ENCODE data around the gene TENT4B. TPM values are rescaled to one million over a fixed set of nuclear protein-coding genes. Genes with fewer than 3 reads are reported as not detected.
A peak's percentile ranks its signal among the peaks of the same experiment; 100 is the strongest.

Gene TENT4B
- total RNA-seq, 1 donor from 2014 or later, result 15.2 TPM

- H3K27me3 Mint-ChIP-seq (ENCODE audit: insufficient read depth, low read depth), result no peaks in the 10 kb centered on the region
- H3K79me2 ChIP-seq (ENCODE audit: low read depth), result peaks cover 15% of the 10 kb centered on the region
Observed at GRCh38 chr16:50207652-50208051, 54.5 kb downstream of the TENT4B start.

GRCh38 chr16:50208460-50208931 is 55.4 kb downstream of the TENT4B start:
- Mint-ChIP-seq H3K4me1 (peaks cover 38% of the 10 kb centered on the region), H3K27ac (no peak overlapping the region), H3K27me3 (ENCODE audit: insufficient read depth, low read depth) (no peaks in the 10 kb centered on the region), H3K4me3 (no peak overlapping the region), H3K9me3 (no peaks in the 10 kb centered on the region), H3K36me3 (no peaks in the 10 kb centered on the region)
- H2AFZ ChIP-seq (replicated peaks), result no peak overlapping the region
- peaks cover 23% of the 10 kb centered on the region for H4K20me1 ChIP-seq (ENCODE audit: low read depth)
- no peak for DNase-seq (ENCODE audit: low spot score)
- H3K27ac ChIP-seq, result peak overlapping the region; percentile 49
- no peak overlapping the region for H3K4me2 ChIP-seq
- no peak overlapping the region for H3K4me3 ChIP-seq
- H3F3A ChIP-seq (ENCODE audit: low read depth), result peaks cover 27% of the 10 kb centered on the region
- H3K9me3 ChIP-seq (ENCODE audit: low read depth), result no peaks in the 10 kb centered on the region
- H3K27me3 ChIP-seq, result no peaks in the 10 kb centered on the region
- TF ChIP-seq CTCF (IDR thresholded peaks at IDR 0.05), result no peak
- H3K4me1 ChIP-seq, result peaks cover 17% of the 10 kb centered on the region
- H3K9ac ChIP-seq, result no peak overlapping the region
- H3K79me2 ChIP-seq (ENCODE audit: low read depth), result peaks cover 10% of the 10 kb centered on the region
- no peaks in the 10 kb centered on the region for H3K36me3 ChIP-seq

More at GRCh38 chr16:50207652-50208051, 54.5 kb downstream of the TENT4B start:
- no peak overlapping the region for H3K4me3 Mint-ChIP-seq
- no peaks in the 10 kb centered on the region for H3K9me3 ChIP-seq (ENCODE audit: low read depth)
- no peak overlapping the region for H3K27ac Mint-ChIP-seq
- H3K27ac ChIP-seq, result no peak overlapping the region
- no peaks in the 10 kb centered on the region for H3K9me3 Mint-ChIP-seq
- no peak for TF ChIP-seq CTCF (IDR thresholded peaks at IDR 0.05)
- no peaks in the 10 kb centered on the region for H3K36me3 Mint-ChIP-seq
- no peak overlapping the region for H3K4me3 ChIP-seq
- H3K9ac ChIP-seq, result no peak overlapping the region
- peaks cover 46% of the 10 kb centered on the region for H3K4me1 Mint-ChIP-seq
- H3K27me3 ChIP-seq, result no peaks in the 10 kb centered on the region
- peaks cover 23% of the 10 kb centered on the region for H4K20me1 ChIP-seq (ENCODE audit: low read depth)
- H3K4me2 ChIP-seq, result no peak overlapping the region
- no peaks in the 10 kb centered on the region for H3K36me3 ChIP-seq
- no peak overlapping the region for H2AFZ ChIP-seq (replicated peaks)
- peaks cover 27% of the 10 kb centered on the region for H3F3A ChIP-seq (ENCODE audit: low read depth)
- no peak for DNase-seq (ENCODE audit: low spot score)
- H3K4me1 ChIP-seq, result peaks cover 24% of the 10 kb centered on the region

GRCh38 chr16:50209546-50210265 is 56.6 kb downstream of the TENT4B start:
- TF ChIP-seq EZH2 (IDR thresholded peaks at IDR 0.05) (no peak), EZH2phosphoT487 (IDR thresholded peaks at IDR 0.05) (no peak), CTCF (IDR thresholded peaks at IDR 0.05) (no peak)
- Histone ChIP-seq H3K4me3 (no peak overlapping the region), H3K9ac (no peak overlapping the region), H3K27me3 (no peaks in the 10 kb centered on the region), H3K79me2 (ENCODE audit: low read depth) (peaks cover 5% of the 10 kb centered on the region), H3K9me3 (ENCODE audit: low read depth) (no peaks in the 10 kb centered on the region), H4K20me1 (ENCODE audit: low read depth) (peaks cover 23% of the 10 kb centered on the region), H3K36me3 (no peaks in the 10 kb centered on the region), H3K27ac (peak overlapping the region; percentile 23), H3F3A (ENCODE audit: low read depth) (peaks cover 27% of the 10 kb centered on the region), H3K4me2 (peak overlapping the region; percentile 64), H3K4me1 (peaks cover 17% of the 10 kb centered on the region), H2AFZ (replicated peaks) (no peak overlapping the region)
- H3K27me3 Mint-ChIP-seq (ENCODE audit: insufficient read depth, low read depth), result no peaks in the 10 kb centered on the region
- H3K4me1 Mint-ChIP-seq, result peaks cover 31% of the 10 kb centered on the region
- no peak overlapping the region for H3K4me3 Mint-ChIP-seq
- peak overlapping the region; percentile 8 for H3K27ac Mint-ChIP-seq
- no peaks in the 10 kb centered on the region for H3K9me3 Mint-ChIP-seq
- peaks cover under 1% of the 10 kb centered on the region for H3K36me3 Mint-ChIP-seq
- peak; percentile 54 for DNase-seq (ENCODE audit: low spot score)

All from neural progenitor cell (in vitro differentiated cells).